HUES64 (cell line): ENCODE data around the gene SHH.
A peak's percentile ranks its signal among the peaks of the same experiment; 100 is the strongest.
"Not testable (repeated sequence)": the region's sequence is repeated elsewhere in the genome, so short reads cannot be mapped to it uniquely, and the experiment has no call there.

ENCODE experiments used
- H3K27ac ChIP-seq: 2 replicates; pipeline ENCODE4 v1.7.0; 2013; ENCODE audit warnings: low read depth, low read length, inconsistent platforms
- H3K27me3 ChIP-seq: 2 replicates; pipeline ENCODE4 v1.6.1; 2013; ENCODE audit warnings: mild to moderate bottlenecking, low read length; ENCODE audit not compliant: insufficient read depth
- H3K36me3 ChIP-seq: 2 replicates; pipeline ENCODE4 v1.6.1; 2013; ENCODE audit warnings: mild to moderate bottlenecking, low read length; ENCODE audit not compliant: insufficient read depth
- H3K4me1 ChIP-seq: 2 replicates; pipeline ENCODE4 v1.6.1; 2013; ENCODE audit warnings: mild to moderate bottlenecking, low read length, moderate library complexity; ENCODE audit not compliant: insufficient read depth
- H3K4me3 ChIP-seq: 2 replicates; pipeline ENCODE4 v1.5.1; 2013; ENCODE audit warnings: mild to moderate bottlenecking, low read length, moderate library complexity
- H3K9ac ChIP-seq: 2 replicates; pipeline ENCODE4 v1.6.1; 2013; ENCODE audit warnings: mild to moderate bottlenecking, low read depth, low read length
- H3K9me3 ChIP-seq: 2 replicates; pipeline ENCODE4 v1.6.1; 2013; ENCODE audit warnings: low read depth, low read length; ENCODE audit not compliant: insufficient read depth
- WGBS: fragments of 150-250, 120-280 bp; methylation state at CpG from one replicate; pipeline ENCODE4 v1.1.7; 2013; ENCODE audit warnings: missing lambda C conversion rate; 5-methylcytosine and 5-hydroxymethylcytosine counted together

The SHH gene

DNA sequence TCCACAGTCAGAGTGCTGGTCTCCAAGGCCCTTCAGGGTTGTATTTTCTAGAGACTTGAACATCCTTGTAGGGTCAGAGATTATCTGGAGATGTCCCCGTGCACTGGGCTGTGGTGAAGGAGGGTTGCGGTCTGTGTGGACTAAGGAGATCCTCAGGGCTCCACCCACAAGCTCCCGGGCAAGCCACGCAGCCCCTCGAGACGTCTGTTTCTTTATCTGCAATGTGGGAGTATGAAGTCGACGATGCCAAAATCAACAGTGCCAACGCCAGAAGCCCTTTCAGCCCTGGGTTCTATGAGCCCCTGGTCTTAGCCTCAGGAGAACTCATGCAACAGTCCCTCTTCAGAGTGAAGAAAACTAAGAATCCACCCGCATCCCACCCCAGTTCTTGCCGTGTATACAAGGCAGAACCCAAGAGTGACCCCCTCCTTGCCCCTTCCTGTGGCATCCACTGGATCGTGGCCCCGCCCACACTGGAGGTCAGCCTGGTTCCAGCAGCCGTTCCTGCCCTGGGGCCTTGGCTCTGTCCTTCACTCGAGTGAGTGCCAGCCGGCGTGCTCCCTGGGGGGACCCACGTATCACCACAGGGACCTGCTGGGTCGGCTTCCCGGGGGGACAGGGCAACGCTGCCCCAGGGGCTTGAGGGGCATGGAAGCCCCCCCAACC is 6.0 kb upstream of the SHH start:
- Histone ChIP-seq H3K27me3 (peaks cover 31% of the 10 kb centered on the region), H3K4me1 (no peaks in the 10 kb centered on the region; the same call in 1 of the 2 replicates), H3K36me3 (no peaks in the 10 kb centered on the region), H3K27ac (no peak overlapping the region), H3K4me3 (no peak overlapping the region), H3K9ac (no peak overlapping the region), H3K9me3 (no peaks in the 10 kb centered on the region)
- WGBS, result 93% methylated on average over 21 of the region's 21 CpGs

DNA sequence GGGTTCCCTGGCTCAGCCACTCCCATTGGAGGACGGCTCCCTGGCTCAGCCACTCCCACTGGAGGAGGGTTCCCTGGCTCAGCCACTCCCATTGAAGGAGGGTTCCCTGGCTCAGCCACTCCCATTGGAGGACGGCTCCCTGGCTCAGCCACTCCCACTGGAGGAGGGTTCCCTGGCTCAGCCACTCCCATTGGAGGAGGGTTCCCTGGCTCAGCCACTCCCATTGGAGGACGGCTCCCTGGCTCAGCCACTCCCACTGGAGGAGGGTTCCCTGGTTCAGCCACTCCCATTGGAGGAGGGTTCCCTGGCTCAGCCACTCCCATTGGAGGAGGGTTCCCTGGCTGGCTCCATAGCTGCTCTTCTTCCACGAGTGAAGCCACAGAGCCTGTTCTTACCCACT is 5.3 kb upstream of the SHH start:
- H3K9me3 ChIP-seq, H3K36me3 ChIP-seq, H3K27ac ChIP-seq, H3K4me1 ChIP-seq, H3K4me3 ChIP-seq, H3K9ac ChIP-seq: not testable (repeated sequence)
- H3K27me3 ChIP-seq, result peaks cover 39% of the 10 kb centered on the region
- 83% methylated on average over 3 of the region's 4 CpGs for WGBS

DNA sequence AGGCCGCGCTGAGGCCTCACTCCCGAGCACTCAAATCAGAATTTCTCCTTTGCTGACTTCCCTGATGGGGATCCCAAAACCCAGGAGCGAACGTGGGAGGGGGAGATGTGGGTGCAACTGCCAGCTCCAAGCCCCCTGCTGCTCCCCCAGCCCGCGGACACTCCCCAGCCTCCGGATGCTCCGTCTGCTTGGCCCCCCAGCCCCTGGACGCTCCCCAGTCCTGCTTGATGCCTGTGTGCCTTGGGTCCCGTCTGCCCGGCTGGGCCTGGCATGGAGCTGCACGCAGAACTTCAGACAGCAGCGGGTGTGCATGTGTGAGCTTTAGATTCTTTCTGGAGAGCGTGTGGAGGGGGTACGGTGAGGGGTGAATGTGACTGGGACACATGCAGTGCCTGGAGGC is 4.7 kb upstream of the SHH start:
- Histone ChIP-seq H3K9me3 (no peaks in the 10 kb centered on the region), H3K4me3 (no peak overlapping the region), H3K27me3 (peaks cover 44% of the 10 kb centered on the region), H3K4me1 (peaks cover 9% of the 10 kb centered on the region; the same call in 1 of the 2 replicates), H3K9ac (no peak overlapping the region), H3K27ac (no peak overlapping the region), H3K36me3 (no peaks in the 10 kb centered on the region)
- 94% methylated on average over 16 of the region's 16 CpGs for WGBS

DNA sequence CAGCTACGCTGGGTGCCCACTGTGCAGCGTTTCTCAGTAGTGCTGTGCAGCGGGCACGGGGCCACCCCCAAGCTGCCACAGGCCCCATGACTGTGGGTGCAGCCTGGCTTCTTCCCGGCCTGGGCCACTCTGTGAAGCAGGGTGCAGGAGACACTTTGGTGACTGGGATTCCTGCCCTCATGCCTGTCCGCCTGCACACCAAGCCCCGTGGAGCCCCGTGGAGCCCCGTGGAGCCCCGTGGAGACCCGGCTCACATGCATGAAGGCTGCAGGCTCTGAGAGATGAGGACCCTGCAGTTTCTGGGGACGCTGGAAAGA is 3.9 kb upstream of the SHH start:
- WGBS, result 92% methylated on average over 12 of the region's 12 CpGs
- H3K36me3 ChIP-seq, result no peaks in the 10 kb centered on the region
- no peak overlapping the region for H3K9ac ChIP-seq
- H3K4me3 ChIP-seq, result no peak overlapping the region
- peaks cover 53% of the 10 kb centered on the region for H3K27me3 ChIP-seq
- no peaks in the 10 kb centered on the region for H3K9me3 ChIP-seq
- H3K4me1 ChIP-seq, result peaks cover 17% of the 10 kb centered on the region; the same call in 1 of the 2 replicates
- H3K27ac ChIP-seq, result no peak overlapping the region

DNA sequence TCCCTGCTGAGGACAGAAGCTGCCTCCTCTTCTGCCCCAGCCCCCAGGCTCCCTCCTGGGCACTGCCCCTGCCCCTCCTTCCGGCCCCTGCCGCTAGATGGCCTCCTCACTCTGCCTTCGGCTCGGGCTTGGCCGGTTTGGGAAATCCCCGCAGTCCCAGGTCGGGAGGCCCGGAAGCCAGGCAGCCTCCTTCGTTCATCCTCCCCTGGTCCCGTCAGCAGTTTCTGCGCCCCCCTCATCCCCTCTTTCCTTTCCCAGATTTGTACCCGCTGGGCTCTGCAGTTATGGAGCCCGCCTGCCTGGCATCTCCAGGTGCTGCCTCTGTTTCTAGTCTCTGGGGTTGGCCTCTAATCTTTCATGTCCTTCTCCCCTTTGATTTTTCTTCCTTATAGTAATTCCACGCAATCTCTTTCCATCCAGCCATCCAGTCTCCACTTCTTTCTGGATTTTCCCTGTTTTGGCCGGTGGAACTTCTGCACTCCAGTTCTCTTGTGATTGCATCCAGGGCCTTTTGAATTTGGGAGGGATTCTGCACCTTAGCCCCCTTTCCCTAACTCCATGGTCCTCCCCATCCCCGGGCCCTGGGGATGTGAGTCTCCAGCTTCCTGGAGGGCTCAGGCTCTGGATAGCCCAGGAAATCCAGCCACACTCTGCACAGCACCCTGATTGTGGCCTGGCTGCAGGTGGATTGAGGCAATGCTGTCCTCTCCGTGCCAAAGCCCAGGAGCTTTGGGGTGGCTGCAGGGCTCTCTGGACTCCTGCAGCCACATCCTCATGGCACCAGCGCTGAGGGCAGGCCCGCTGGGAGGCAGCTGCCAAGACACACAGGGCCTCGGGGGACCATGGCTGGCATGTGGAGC is 3.3 kb upstream of the SHH start:
- 36% methylated on average over 20 of the region's 20 CpGs for WGBS
- no peak overlapping the region for H3K27ac ChIP-seq

DNA sequence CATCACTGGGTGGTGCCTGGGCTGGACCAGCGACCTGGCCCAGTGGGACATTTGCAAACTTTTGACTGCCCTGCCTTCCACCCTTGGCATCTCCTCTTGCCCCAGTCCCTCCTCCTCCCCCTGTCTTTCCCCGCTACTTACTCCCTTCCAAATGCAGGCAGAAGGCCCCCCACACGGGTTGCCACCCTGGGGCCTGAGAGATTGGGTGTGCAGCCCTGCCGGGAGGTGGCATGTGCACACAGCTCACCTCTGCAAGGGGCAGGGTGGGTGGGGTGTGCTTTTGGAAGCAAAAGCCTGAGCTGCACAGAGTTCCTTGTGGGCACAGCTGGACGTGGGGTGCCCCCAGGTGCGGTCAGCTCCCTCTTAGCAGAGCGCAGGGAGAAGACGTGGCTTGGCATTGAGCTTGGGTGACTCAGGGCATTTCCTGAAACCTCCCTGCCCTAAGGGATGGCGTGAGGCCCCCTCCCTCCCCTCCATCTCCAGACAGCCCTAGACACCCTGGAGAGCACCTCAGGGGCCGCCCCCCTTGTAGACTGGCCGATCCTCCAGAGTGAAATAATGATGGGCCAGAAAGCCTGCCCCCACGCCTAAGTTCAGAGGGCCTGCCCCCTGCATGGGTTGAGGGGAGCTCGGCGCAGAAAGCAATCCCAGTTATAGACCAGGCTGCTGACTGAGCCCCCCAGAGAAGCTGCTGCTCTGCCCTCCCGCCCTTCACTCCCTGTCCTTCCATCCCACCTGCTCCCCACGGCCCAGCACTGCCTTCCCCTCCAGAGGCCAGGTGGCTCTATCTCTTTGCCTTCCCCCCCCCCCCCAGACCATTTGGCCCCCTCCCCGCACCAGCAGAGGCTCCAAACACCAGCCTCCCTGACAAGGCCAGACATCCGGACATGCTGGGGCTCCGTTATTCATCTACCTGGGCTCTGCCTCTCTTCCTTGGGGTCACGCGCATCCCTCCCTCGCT is 2.3 kb upstream of the SHH start:
- Histone ChIP-seq H3K36me3 (no peaks in the 10 kb centered on the region), H3K4me3 (no peak overlapping the region), H3K4me1 (peaks cover 24% of the 10 kb centered on the region; the same call in 1 of the 2 replicates), H3K27ac (no peak overlapping the region), H3K9ac (no peak overlapping the region), H3K9me3 (no peaks in the 10 kb centered on the region), H3K27me3 (peaks cover 68% of the 10 kb centered on the region)
- 21% methylated on average over 21 of the region's 22 CpGs for WGBS

More for the DNA sequence above, 3.3 kb upstream of the SHH start:
- no peaks in the 10 kb centered on the region for H3K9me3 ChIP-seq
- peaks cover 23% of the 10 kb centered on the region; the same call in 1 of the 2 replicates for H3K4me1 ChIP-seq
- H3K27me3 ChIP-seq, result peaks cover 59% of the 10 kb centered on the region
- no peaks in the 10 kb centered on the region for H3K36me3 ChIP-seq
- no peak overlapping the region for H3K9ac ChIP-seq
- H3K4me3 ChIP-seq, result no peak overlapping the region

DNA sequence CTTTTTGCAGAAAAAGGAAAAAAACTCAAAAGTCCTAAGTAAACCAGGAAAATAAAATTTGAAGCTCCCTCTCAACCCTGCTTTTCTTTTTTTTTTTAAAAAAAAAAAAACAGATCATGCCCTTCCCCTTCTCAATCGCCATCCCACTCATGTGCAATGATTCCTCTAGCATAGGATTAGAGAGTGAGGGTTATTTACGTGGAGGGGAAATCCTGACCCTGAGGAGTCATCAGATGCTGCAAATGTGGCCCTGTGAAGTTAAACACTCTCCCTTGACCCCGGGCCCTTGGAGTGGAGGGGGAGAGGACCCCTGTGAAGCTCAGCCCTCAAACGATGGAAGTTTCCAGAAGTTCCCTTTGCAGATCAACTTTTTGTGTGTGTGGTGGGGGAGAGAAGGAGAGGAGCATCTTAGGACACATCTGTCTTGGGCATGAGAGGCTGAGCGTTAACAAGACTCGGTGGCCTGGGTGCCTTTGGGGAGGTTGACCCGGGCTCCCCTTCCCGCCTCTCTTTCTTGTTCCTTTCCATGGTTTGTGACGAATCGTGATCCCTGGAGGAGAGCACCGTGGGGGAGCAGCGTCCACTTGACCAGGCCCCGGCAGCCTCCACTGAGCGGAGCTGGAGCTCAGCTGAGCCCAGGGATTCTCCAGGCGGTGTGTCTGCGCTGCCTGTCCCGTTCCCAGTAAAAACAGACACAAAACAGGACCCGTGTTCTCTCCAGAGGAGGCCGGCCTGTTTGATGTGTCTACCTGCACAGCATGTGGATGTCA is 1.5 kb upstream of the SHH start:
- H3K4me1 ChIP-seq, result peaks cover 32% of the 10 kb centered on the region
- no peaks in the 10 kb centered on the region for H3K36me3 ChIP-seq
- no peak overlapping the region for H3K4me3 ChIP-seq
- H3K9ac ChIP-seq, result no peak overlapping the region
- H3K27ac ChIP-seq, result no peak overlapping the region
- 25% methylated on average over 18 of the region's 19 CpGs for WGBS
- peaks cover 77% of the 10 kb centered on the region for H3K27me3 ChIP-seq
- no peaks in the 10 kb centered on the region for H3K9me3 ChIP-seq

DNA sequence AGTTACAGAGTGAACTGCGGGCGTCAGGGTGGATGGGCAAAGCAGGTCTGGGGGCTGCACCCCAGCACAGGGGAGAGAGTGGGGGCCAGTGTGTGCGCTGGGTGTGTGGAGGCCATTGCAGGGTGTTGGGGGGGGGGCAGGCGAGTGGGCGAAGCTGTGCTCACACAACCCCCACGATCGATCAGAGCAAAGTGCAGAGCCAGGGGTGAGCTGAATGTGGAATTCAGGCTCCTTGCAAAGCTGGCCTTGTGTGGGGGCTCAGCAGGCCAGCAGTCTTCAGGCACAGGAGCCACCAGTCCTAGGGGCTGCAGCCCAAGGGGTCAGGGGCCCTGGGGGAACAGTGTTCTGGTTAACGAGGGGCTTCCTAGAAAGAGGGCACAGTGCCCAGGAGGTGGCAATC is 862 bp upstream of the SHH start:
- H3K4me3 ChIP-seq, result no peak overlapping the region
- no peaks in the 10 kb centered on the region for H3K36me3 ChIP-seq
- peaks cover 83% of the 10 kb centered on the region for H3K27me3 ChIP-seq
- H3K4me1 ChIP-seq, result peaks cover 33% of the 10 kb centered on the region
- H3K9ac ChIP-seq, result no peak overlapping the region
- H3K9me3 ChIP-seq, result no peaks in the 10 kb centered on the region
- 40% methylated on average over 4 of the region's 8 CpGs for WGBS
- H3K27ac ChIP-seq, result no peak overlapping the region

DNA sequence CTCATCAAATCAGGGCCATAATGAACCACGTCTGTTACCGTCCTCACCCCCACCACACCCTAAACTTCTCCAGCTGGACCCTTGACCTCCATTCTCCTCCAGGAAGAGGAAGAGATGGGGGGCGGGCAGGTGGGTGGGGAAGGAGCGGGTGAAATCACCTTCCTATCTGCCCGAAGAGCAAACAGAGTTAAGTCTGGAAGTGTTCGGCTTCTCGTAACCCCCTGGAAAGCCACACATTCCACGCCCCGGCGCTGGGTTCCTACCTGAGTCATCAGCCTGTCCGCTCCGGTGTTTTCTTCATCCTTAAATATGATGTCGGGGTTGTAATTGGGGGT is 736 bp downstream of the SHH start:
- Histone ChIP-seq H3K4me1 (peaks cover 45% of the 10 kb centered on the region), H3K4me3 (peak overlapping the region; percentile 30), H3K9ac (no peak overlapping the region), H3K36me3 (no peaks in the 10 kb centered on the region), H3K27ac (no peak overlapping the region), H3K27me3 (peaks cover 96% of the 10 kb centered on the region), H3K9me3 (no peaks in the 10 kb centered on the region)
- WGBS, result 4% methylated on average over 11 of the region's 13 CpGs

DNA sequence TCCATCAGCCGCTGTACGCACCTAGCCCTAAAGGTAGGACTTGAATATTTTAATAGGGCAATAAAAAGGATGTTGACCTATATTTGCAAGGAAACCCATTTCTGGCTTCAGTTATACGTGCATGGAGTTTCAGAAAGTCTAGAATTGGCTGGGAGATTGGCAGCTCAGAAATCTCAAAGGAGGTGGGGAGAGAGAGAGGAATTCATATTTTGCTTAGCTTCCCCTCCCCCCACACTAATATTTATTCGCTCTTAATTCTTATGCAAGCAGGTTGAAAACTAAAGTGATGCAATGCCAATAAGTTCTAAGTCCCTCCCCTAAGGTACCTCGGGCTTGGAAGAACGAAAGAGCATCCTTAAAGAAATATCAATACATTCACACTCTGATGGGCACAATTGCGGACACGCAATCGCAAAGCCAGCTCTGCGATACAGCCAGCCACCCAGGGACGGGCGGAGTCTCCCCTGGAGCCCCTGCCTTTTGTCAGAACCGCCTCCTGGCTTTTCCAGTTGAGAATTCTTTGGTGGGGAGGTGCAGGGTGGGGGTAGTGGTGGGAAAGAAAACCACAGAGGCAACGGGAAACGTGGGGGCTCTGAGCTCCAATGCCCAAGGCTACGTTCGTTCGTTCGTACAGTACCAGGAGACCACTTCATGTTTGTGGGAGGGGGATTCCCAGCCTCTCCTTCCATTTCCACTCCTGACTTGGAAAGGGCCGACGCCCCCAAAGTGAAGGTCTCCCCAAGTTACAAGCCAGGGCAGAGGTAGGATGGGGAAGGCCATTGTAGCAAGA is 1.3 kb downstream of the SHH start:
- no peaks in the 10 kb centered on the region for H3K9me3 ChIP-seq
- no peak overlapping the region for H3K4me3 ChIP-seq
- H3K4me1 ChIP-seq, result peaks cover 50% of the 10 kb centered on the region
- WGBS, result 2% methylated on average over 19 of the region's 21 CpGs
- H3K27me3 ChIP-seq, result peaks cover 96% of the 10 kb centered on the region
- H3K36me3 ChIP-seq, result no peaks in the 10 kb centered on the region
- H3K27ac ChIP-seq, result no peak overlapping the region
- H3K9ac ChIP-seq, result no peak overlapping the region
